HG02870 (cell line): ENCODE data around the gene OR12D1.

ENCODE experiments used
- ATAC-seq: cut with Tn5 transposase; IDR thresholded peaks from one replicate; pipeline ENCODE4 v1.9.1; 2021; ENCODE audit warnings: mild to moderate bottlenecking, moderate library complexity; ENCODE audit not compliant: unreplicated experiment

The OR12D1 gene

DNA sequence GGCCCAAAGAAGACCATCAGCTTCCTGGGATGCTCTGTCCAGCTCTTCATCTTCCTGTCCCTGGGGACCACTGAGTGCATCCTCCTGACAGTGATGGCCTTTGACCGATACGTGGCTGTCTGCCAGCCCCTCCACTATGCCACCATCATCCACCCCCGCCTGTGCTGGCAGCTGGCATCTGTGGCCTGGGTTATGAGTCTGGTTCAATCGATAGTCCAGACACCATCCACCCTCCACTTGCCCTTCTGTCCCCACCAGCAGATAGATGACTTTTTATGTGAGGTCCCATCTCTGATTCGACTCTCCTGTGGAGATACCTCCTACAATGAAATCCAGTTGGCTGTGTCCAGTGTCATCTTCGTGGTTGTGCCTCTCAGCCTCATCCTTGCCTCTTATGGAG, 47.3 kb downstream of the OR12D1 start:
- ATAC-seq: no peak

DNA sequence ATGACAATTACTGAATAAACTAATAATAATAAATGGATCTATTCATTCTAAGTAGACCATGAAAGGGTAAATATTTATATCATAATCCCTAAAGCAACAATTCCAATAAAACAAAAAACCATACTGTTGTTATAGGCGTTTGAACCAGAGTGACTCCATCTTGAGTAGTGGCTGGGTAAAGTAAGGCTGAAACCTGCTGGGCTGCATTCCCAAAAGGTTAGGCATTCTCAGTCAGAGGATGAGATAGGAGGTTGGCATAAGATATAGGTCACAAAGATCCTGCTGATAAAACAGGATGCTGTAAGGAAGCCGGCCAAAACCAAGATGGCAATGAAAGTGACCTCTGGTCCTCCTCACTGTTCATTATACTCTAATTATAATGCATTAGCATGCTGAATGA, 50.6 kb downstream of the OR12D1 start:
- no peak for ATAC-seq

DNA sequence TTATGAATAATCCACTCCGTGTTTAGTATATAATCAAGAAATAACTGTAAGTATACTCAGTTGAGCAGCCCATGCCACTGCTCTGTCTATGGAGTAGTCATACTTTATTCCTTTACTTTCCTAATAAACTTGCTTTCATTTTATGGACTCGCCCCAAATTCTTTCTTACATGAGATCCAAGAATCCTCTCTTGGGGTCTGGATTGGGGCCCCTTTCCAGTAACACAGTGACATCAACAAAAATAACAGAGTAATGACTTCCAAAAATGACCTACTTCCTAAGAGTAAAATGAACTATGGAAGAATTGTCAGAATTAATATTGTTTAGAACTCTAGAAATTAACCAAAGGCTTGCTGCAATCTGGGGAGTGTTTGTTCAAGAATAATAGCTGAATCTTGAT, 51.1 kb downstream of the OR12D1 start:
- ATAC-seq: no peak

DNA sequence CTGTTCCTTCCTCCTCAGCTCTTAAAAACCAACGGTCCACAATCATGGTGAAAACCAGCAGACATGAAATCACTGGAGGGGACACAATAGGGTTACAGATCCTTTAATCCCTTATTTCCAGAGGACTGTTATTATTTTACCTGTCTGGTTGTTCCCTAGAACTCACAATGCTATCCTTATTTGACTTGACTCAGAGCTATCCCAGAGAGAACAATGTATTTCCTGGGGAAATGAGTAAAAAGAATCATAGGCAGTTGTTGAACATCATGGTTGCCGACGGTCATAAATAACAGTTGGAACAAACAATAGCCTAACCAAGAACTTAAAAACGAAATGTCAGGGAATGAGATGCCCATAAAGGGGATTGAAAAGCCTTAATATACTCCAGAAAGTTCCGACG, 51.5 kb downstream of the OR12D1 start:
- ATAC-seq: no peak
